GM23338 (cell line): ENCODE measurements around the gene TXNRD1. TPM values are rescaled to one million over a fixed set of nuclear protein-coding genes. Genes with fewer than 3 reads are reported as not detected.

Experiments used
- ATAC-seq: fragments of 200-7000 bp; cut with Tn5 transposase; 3 replicates; pipeline ENCODE4 v1.9.1; 2020
- DNase-seq: peaks from one replicate; pipeline ENCODE4 v3.0.0-alpha.2; 2015; ENCODE audit warnings: low spot score
- H2AFZ ChIP-seq: fragments of 200-600 bp; sonication (generic); 2 replicates; pipeline ENCODE4 v1.8.0; 2016; ENCODE audit warnings: antibody characterized with exemption, mild to moderate bottlenecking, moderate library complexity
- H3F3A ChIP-seq: fragments of 200-600 bp; sonication (generic); replicated peaks from 2 replicates; pipeline ENCODE4 v1.8.0; 2017; ENCODE audit warnings: antibody characterized with exemption, mixed run types, low read depth
- H3K27ac ChIP-seq: fragments of 200-600 bp; sonication (generic); 2 replicates; pipeline ENCODE4 v1.6.1; 2016; ENCODE audit warnings: low read depth
- H3K27me3 ChIP-seq: fragments of 200-600 bp; sonication (generic); 2 replicates; pipeline ENCODE4 v1.8.0; 2016; ENCODE audit warnings: mild to moderate bottlenecking, mixed run types, moderate library complexity; ENCODE audit not compliant: insufficient read depth
- H3K36me3 ChIP-seq: fragments of 200-600 bp; sonication (generic); 2 replicates; pipeline ENCODE4 v1.8.0; 2016; ENCODE audit warnings: mild to moderate bottlenecking; ENCODE audit not compliant: insufficient read depth
- H3K4me1 ChIP-seq: fragments of 200-600 bp; sonication (generic); 2 replicates; pipeline ENCODE4 v1.8.0; 2016; ENCODE audit warnings: mild to moderate bottlenecking, moderate library complexity; ENCODE audit not compliant: insufficient read depth
- H3K4me2 ChIP-seq: fragments of 200-600 bp; sonication (generic); 2 replicates; pipeline ENCODE4 v1.7.1; 2017; ENCODE audit warnings: mixed run types
- H3K4me3 ChIP-seq: fragments of 200-600 bp; sonication (generic); 2 replicates; pipeline ENCODE4 v1.6.1; 2016; ENCODE audit warnings: mixed run types
- H3K79me2 ChIP-seq: fragments of 200-600 bp; sonication (generic); replicated peaks from 2 replicates; pipeline ENCODE4 v1.8.0; 2017; ENCODE audit warnings: mild to moderate bottlenecking; ENCODE audit not compliant: insufficient read depth
- H3K9me2 ChIP-seq: fragments of 200-600 bp; sonication (generic); 2 replicates; pipeline ENCODE4 v1.8.0; 2017; ENCODE audit not compliant: insufficient read depth
- H4K20me1 ChIP-seq: fragments of 200-600 bp; sonication (generic); replicated peaks from 2 replicates; pipeline ENCODE4 v1.8.0; 2017; ENCODE audit warnings: mild to moderate bottlenecking; ENCODE audit not compliant: insufficient read depth
- H3K27ac Mint-ChIP-seq: 2 replicates; pipeline ENCODE4 v1.8.0; 2020; ENCODE audit warnings: inconsistent platforms, mild to moderate bottlenecking, moderate library complexity, mixed read lengths
- H3K27me3 Mint-ChIP-seq: 3 replicates; pipeline ENCODE4 v1.8.0; 2022; ENCODE audit warnings: low read depth, mild to moderate bottlenecking, moderate library complexity, mixed read lengths, inconsistent platforms; ENCODE audit not compliant: insufficient read depth, poor library complexity
- H3K36me3 Mint-ChIP-seq: 3 replicates; pipeline ENCODE4 v1.8.0; 2021; ENCODE audit warnings: low read depth, mild to moderate bottlenecking, inconsistent platforms, moderate library complexity, mixed read lengths
- H3K4me1 Mint-ChIP-seq: 3 replicates; pipeline ENCODE4 v1.8.0; 2020; ENCODE audit warnings: mild to moderate bottlenecking, inconsistent platforms, mixed read lengths
- H3K4me3 Mint-ChIP-seq: 3 replicates; pipeline ENCODE4 v1.8.0; 2021; ENCODE audit warnings: moderate library complexity, mild to moderate bottlenecking, inconsistent platforms, mixed read lengths
- H3K9me3 Mint-ChIP-seq: 3 replicates; pipeline ENCODE4 v1.8.0; 2020; ENCODE audit warnings: moderate library complexity, mild to moderate bottlenecking, inconsistent platforms, mixed read lengths
- EZH2phosphoT487 ChIP-seq: fragments of 200-600 bp; sonication (generic); IDR thresholded peaks from one replicate; pipeline ENCODE4 v1.8.1; 2018; ENCODE audit warnings: antibody characterized with exemption; ENCODE audit not compliant: unreplicated experiment
- JUNB ChIP-seq: IDR thresholded peaks from one replicate; pipeline ENCODE4 v1.6.1; 2016; ENCODE audit warnings: antibody characterized with exemption; ENCODE audit not compliant: unreplicated experiment
- NANOG ChIP-seq: IDR thresholded peaks from 2 replicates; pipeline ENCODE4 v1.6.1; 2016; ENCODE audit warnings: antibody characterized with exemption, borderline replicate concordance
- ZNF114 ChIP-seq: fragments of 250-450 bp; sonication (Bioruptor Pico); IDR thresholded peaks from 2 replicates; pipeline ENCODE4 v1.5.0; 2020; ENCODE audit warnings: mild to moderate bottlenecking, moderate library complexity
- polyA plus RNA-seq: library from polyadenylated mRNA; unstranded; fragments of >200 nt; fragmentation: Nextera tagmentation; extraction: Ambion mirVana; gene quantifications from 2 replicates; pipeline ENCODE4 v1.2.1, GENCODE V29; 2016
- total RNA-seq: library from RNA; depleted of rRNA; stranded (reverse); fragments of >200 nt; shearing (Covaris generic); gene quantifications from 2 replicates; pipeline ENCODE4 v1.2.3, GENCODE V29; 2014
- TF ChIP-seq, protein P1 (sequence below): IDR thresholded peaks from one replicate; pipeline ENCODE4 v1.6.1; 2018; ENCODE audit warnings: antibody characterized with exemption; ENCODE audit not compliant: unreplicated experiment
- TF ChIP-seq, protein P2 (sequence below), 2 experiments: fragments of 200-600 bp in 1 of 2; sonication (generic) in 1 of 2; conservative IDR thresholded peaks; 2 replicates each; pipeline versions ENCODE4 v1.5.1 to v1.6.1; 2016 to 2017; ENCODE audit warnings: antibody characterized with exemption in 2 of 2, low read depth in 2 of 2, mild to moderate bottlenecking in 2 of 2, moderate library complexity in 1 of 2

TXNRD1 gene
- total and polyA plus RNA-seq, 2 experiments from 2014 or later = 115 to 127 TPM

DNA sequence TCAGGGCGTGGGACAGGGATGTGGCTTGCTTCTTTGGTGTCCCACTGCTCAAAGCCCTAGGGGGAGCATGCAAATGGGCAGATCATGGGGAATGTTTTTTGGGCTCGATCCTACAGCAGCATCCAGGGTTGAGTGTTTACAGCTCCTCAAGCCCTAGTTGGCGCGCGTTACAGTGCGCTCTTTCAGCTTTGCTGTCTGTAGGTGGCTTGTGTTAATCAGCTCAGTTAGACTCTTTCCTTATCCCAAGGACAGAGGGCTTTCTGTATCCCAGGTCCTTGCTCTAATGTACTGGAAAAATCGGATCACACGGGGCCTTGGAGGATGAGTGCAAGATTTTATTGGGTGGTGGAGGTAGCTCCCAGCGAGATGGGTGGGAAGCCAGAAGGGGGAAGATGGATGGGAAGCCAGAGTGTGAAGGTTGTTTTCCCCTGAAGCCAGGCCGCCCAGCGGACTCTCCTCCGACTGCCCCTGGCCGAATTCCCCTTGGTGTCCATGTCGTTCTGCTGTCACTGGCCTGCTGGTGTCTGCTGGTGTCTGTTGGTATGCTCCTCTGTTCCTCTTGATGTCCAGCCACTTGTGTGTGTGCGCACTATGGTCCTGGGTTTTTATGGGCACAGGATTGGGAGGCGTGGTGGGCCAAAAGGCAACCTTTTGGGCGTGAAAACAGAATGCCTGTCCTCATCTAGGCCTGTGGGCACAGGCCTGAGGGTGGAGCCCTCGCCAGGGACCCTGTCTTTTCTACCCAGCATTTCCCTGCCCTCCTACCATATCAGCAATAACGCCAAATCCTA is 10.7 kb upstream of the TXNRD1 start (continued):
- TF ChIP-seq, protein P1, sequence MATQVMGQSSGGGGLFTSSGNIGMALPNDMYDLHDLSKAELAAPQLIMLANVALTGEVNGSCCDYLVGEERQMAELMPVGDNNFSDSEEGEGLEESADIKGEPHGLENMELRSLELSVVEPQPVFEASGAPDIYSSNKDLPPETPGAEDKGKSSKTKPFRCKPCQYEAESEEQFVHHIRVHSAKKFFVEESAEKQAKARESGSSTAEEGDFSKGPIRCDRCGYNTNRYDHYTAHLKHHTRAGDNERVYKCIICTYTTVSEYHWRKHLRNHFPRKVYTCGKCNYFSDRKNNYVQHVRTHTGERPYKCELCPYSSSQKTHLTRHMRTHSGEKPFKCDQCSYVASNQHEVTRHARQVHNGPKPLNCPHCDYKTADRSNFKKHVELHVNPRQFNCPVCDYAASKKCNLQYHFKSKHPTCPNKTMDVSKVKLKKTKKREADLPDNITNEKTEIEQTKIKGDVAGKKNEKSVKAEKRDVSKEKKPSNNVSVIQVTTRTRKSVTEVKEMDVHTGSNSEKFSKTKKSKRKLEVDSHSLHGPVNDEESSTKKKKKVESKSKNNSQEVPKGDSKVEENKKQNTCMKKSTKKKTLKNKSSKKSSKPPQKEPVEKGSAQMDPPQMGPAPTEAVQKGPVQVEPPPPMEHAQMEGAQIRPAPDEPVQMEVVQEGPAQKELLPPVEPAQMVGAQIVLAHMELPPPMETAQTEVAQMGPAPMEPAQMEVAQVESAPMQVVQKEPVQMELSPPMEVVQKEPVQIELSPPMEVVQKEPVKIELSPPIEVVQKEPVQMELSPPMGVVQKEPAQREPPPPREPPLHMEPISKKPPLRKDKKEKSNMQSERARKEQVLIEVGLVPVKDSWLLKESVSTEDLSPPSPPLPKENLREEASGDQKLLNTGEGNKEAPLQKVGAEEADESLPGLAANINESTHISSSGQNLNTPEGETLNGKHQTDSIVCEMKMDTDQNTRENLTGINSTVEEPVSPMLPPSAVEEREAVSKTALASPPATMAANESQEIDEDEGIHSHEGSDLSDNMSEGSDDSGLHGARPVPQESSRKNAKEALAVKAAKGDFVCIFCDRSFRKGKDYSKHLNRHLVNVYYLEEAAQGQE = no peak
- TF ChIP-seq NANOG (no peak), ZNF114 (CRISPR knock-in tag) (no peak), JUNB (no peak)

DNA sequence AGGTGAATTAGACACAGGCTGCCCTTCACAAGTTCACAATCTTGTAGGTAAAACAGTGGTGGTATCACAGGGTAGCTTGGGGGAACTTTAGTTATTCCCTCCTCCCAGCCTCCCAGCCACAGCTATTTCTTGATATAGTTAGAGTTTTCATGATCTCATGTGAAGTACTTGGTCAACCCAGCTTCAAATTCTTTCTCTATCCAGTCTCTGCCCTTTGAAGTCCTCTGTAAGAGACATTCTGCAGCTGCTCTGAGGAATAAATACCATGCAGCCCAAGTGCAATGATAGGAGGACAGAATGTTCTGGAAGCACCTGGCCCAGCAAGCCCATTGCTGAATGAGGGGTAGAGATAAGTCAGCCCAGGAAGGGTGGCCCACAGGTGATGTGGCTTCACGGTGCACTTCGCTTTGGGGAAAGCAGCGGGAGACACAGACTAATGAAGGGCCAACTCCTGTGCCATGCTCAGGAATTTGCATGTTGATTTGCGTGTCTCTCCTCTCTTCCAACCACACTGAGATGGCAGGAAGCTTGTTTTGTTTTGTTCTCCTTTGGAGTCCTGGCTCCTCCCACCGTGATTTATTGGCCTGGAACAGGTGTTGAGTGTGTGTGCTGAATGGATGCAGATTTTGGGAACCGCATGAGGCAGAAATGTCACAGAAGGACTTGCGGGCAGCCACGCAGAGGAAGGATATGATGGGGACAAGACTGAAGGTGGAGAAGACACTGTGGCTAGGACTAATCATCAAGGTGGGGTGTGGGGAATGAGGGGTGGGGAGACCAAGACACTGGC is 8.0 kb upstream of the TXNRD1 start:
- Histone ChIP-seq H3K27ac (no peak overlapping the region), H3K9me2 (no peaks in the 10 kb centered on the region), H2AFZ (0 out of 2 replicates have a peak overlapping the region, but pooled peaks have one; percentile 56), H3K4me1 (peaks cover 5% of the 10 kb centered on the region; the same call in 1 of the 2 replicates), H3K36me3 (no peaks in the 10 kb centered on the region), H3K79me2 (no peaks in the 10 kb centered on the region), H3K4me3 (no peak overlapping the region), H3K4me2 (no peak overlapping the region), H3K27me3 (no peaks in the 10 kb centered on the region), H3F3A (no peaks in the 10 kb centered on the region), H4K20me1 (no peaks in the 10 kb centered on the region)
- ATAC-seq = no peak
- Mint-ChIP-seq H3K4me1 (peaks cover 6% of the 10 kb centered on the region; the same call in 1 of the 3 replicates), H3K4me3 (no peak overlapping the region), H3K27me3 (peaks cover 3% of the 10 kb centered on the region), H3K9me3 (no peaks in the 10 kb centered on the region; the same call in 2 of the 3 replicates), H3K36me3 (no peaks in the 10 kb centered on the region), H3K27ac (no peak overlapping the region)
- TF ChIP-seq, protein P2, sequence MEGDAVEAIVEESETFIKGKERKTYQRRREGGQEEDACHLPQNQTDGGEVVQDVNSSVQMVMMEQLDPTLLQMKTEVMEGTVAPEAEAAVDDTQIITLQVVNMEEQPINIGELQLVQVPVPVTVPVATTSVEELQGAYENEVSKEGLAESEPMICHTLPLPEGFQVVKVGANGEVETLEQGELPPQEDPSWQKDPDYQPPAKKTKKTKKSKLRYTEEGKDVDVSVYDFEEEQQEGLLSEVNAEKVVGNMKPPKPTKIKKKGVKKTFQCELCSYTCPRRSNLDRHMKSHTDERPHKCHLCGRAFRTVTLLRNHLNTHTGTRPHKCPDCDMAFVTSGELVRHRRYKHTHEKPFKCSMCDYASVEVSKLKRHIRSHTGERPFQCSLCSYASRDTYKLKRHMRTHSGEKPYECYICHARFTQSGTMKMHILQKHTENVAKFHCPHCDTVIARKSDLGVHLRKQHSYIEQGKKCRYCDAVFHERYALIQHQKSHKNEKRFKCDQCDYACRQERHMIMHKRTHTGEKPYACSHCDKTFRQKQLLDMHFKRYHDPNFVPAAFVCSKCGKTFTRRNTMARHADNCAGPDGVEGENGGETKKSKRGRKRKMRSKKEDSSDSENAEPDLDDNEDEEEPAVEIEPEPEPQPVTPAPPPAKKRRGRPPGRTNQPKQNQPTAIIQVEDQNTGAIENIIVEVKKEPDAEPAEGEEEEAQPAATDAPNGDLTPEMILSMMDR (conservative IDR thresholded peaks at IDR 0.05; ENCODE audit: low read depth in 2 of 2) = no peak
- TF ChIP-seq EZH2phosphoT487 = no peak
- no peak for DNase-seq
